PC-9 (cell line): Measurements from ENCODE around the gene C10orf62. TPM values are rescaled to one million over a fixed set of nuclear protein-coding genes. Genes with fewer than 3 reads are reported as not detected.

Source experiments
- BruUV-seq: library from RNA; stranded (reverse); fragments of 400-500 nt; replicated peaks from 2 replicates; lab custom pipeline; 2021; lab: Mats Ljungman, UMichigan
- CTCF ChIA-PET: fragments of 300-600 bp; sonication (Branson Sonifier 250); formaldehyde crosslinking; loops from one replicate; lab custom pipeline; 2022; ENCODE audit warnings: antibody characterized with exemption; lab: Charles Lee
- POLR2A ChIA-PET: fragments of 300-600 bp; sonication (Branson Sonifier 250); formaldehyde crosslinking; loops from one replicate; lab custom pipeline; 2022; ENCODE audit warnings: antibody characterized with exemption; ENCODE audit not compliant: unreplicated experiment; lab: Charles Lee
- DNase-seq, 2 experiments: peaks; one replicate each; pipeline versions ENCODE4 v3.0.0 to v3.0.0-alpha.2; 2015 to 2022; ENCODE audit warnings: mixed read lengths in 1 of 2
- H2AFZ ChIP-seq: fragments of 200-600 bp; sonication (generic); 2 replicates; pipeline ENCODE4 v1.8.1; 2017; ENCODE audit warnings: antibody characterized with exemption
- H3F3A ChIP-seq: fragments of 200-600 bp; sonication (generic); 2 replicates; pipeline ENCODE4 v1.8.1; 2017; ENCODE audit warnings: antibody characterized with exemption, mild to moderate bottlenecking, low read depth; ENCODE audit not compliant: insufficient read depth
- H3K27ac ChIP-seq: fragments of 200-600 bp; sonication (generic); 2 replicates; pipeline ENCODE4 v1.6.1; 2016; ENCODE audit warnings: mixed run types
- H3K27me3 ChIP-seq: fragments of 200-600 bp; sonication (generic); 2 replicates; pipeline ENCODE4 v1.6.1; 2016; ENCODE audit warnings: low read depth, mixed run types; ENCODE audit not compliant: insufficient read depth
- H3K36me3 ChIP-seq: fragments of 200-600 bp; sonication (generic); 2 replicates; pipeline ENCODE4 v1.6.1; 2016; ENCODE audit warnings: low read depth, mixed run types
- H3K4me1 ChIP-seq: fragments of 200-600 bp; sonication (generic); replicated peaks from 2 replicates; pipeline ENCODE4 v1.6.1; 2016; ENCODE audit warnings: mixed run types; ENCODE audit not compliant: insufficient read depth
- H3K4me2 ChIP-seq: fragments of 200-600 bp; sonication (generic); 2 replicates; pipeline ENCODE4 v1.6.1; 2017; ENCODE audit warnings: mixed run types
- H3K4me3 ChIP-seq: fragments of 200-600 bp; sonication (generic); 2 replicates; pipeline ENCODE4 v1.6.1; 2016; ENCODE audit warnings: mixed run types
- H3K79me2 ChIP-seq: fragments of 200-600 bp; sonication (generic); 2 replicates; pipeline ENCODE4 v1.6.1; 2017; ENCODE audit warnings: low read depth, mixed run types
- H3K9me2 ChIP-seq: fragments of 200-600 bp; sonication (generic); 2 replicates; pipeline ENCODE4 v1.8.1; 2017; ENCODE audit warnings: mild to moderate bottlenecking; ENCODE audit not compliant: insufficient read depth
- H3K9me3 ChIP-seq: fragments of 200-600 bp; sonication (generic); 2 replicates; pipeline ENCODE4 v1.8.1; 2016; ENCODE audit warnings: low read depth; ENCODE audit not compliant: insufficient read depth
- H4K20me1 ChIP-seq: fragments of 200-600 bp; sonication (generic); 2 replicates; pipeline ENCODE4 v1.8.1; 2017; ENCODE audit not compliant: insufficient read depth
- EZH2 ChIP-seq: fragments of 200-600 bp; sonication (generic); IDR thresholded peaks from 2 replicates; pipeline ENCODE4 v1.8.0; 2017; ENCODE audit warnings: antibody characterized with exemption, low read depth
- intact Hi-C: fragments of 100-400 bp; cut with micrococcal nuclease; formaldehyde crosslinking; loops from one replicate; pipeline ENCODE4 v1.10.0; 2022; ENCODE audit not compliant: unreplicated experiment
- total RNA-seq: library from RNA; stranded (reverse); gene quantifications from 2 replicates; pipeline ENCODE4 v1.2.3, GENCODE V29; 2021
- TF ChIP-seq, protein P1 (sequence below): fragments of 200-600 bp; sonication (generic); conservative IDR thresholded peaks from 2 replicates; pipeline ENCODE4 v1.6.1; 2017; ENCODE audit warnings: mixed run types, antibody characterized with exemption, mild to moderate bottlenecking, moderate library complexity

The C10orf62 gene
- total RNA-seq, 1 experiment from 2014 or later: 0.59 TPM

GRCh38 chr10:97584798-97585438 lies 4.6 kb upstream of the C10orf62 start:
- ChIA-PET CTCF (no interaction called here), POLR2A (interaction anchor here (0.5 kb wide), 1 partner anchor 11 kb away, joined by 3 read pairs; no protein-coding TSS in a partner anchor)
- intact Hi-C loops: no loop called here
- Histone ChIP-seq H3K4me3 (no peak overlapping the region), H3K79me2 (no peaks in the 10 kb centered on the region), H4K20me1 (no peaks in the 10 kb centered on the region), H3K27me3 (no peaks in the 10 kb centered on the region), H3K36me3 (no peaks in the 10 kb centered on the region), H2AFZ (no peak overlapping the region), H3K9me3 (no peaks in the 10 kb centered on the region), H3K9me2 (no peaks in the 10 kb centered on the region), H3K4me2 (no peak overlapping the region), H3K4me1 (no peaks in the 10 kb centered on the region), H3F3A (no peaks in the 10 kb centered on the region), H3K27ac (no peak overlapping the region)
- DNase-seq: no peak
- no TSS peak for BruUV-seq
- no peak for TF ChIP-seq EZH2
- TF ChIP-seq, protein P1, sequence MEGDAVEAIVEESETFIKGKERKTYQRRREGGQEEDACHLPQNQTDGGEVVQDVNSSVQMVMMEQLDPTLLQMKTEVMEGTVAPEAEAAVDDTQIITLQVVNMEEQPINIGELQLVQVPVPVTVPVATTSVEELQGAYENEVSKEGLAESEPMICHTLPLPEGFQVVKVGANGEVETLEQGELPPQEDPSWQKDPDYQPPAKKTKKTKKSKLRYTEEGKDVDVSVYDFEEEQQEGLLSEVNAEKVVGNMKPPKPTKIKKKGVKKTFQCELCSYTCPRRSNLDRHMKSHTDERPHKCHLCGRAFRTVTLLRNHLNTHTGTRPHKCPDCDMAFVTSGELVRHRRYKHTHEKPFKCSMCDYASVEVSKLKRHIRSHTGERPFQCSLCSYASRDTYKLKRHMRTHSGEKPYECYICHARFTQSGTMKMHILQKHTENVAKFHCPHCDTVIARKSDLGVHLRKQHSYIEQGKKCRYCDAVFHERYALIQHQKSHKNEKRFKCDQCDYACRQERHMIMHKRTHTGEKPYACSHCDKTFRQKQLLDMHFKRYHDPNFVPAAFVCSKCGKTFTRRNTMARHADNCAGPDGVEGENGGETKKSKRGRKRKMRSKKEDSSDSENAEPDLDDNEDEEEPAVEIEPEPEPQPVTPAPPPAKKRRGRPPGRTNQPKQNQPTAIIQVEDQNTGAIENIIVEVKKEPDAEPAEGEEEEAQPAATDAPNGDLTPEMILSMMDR: no peak

GRCh38 chr10:97585439-97585811 lies 4.1 kb upstream of the C10orf62 start:
- no peak overlapping the region for H3K4me2 ChIP-seq

GRCh38 chr10:97587183-97587582 lies 2.3 kb upstream of the C10orf62 start:
- Histone ChIP-seq H3K9me3 (no peaks in the 10 kb centered on the region), H3K27me3 (no peaks in the 10 kb centered on the region), H3K4me1 (no peaks in the 10 kb centered on the region), H3K27ac (no peak overlapping the region), H3K9me2 (no peaks in the 10 kb centered on the region), H4K20me1 (no peaks in the 10 kb centered on the region), H3K79me2 (no peaks in the 10 kb centered on the region), H3K4me2 (no peak overlapping the region), H2AFZ (no peak overlapping the region), H3K36me3 (no peaks in the 10 kb centered on the region), H3F3A (no peaks in the 10 kb centered on the region), H3K4me3 (no peak overlapping the region)
- intact Hi-C loops: no loop called here
- ChIA-PET CTCF (no interaction called here), POLR2A (no interaction called here)
- DNase-seq: no peak
- BruUV-seq: no TSS peak
- TF ChIP-seq EZH2: no peak
- TF ChIP-seq, protein P1: no peak

More at GRCh38 chr10:97585439-97585811, 4.1 kb upstream of the C10orf62 start:
- POLR2A ChIA-PET: no interaction called here
- Histone ChIP-seq H2AFZ (no peak overlapping the region), H4K20me1 (no peaks in the 10 kb centered on the region), H3K4me3 (no peak overlapping the region), H3F3A (no peaks in the 10 kb centered on the region), H3K4me1 (no peaks in the 10 kb centered on the region), H3K9me3 (no peaks in the 10 kb centered on the region), H3K27ac (no peak overlapping the region), H3K9me2 (no peaks in the 10 kb centered on the region), H3K27me3 (no peaks in the 10 kb centered on the region), H3K79me2 (no peaks in the 10 kb centered on the region), H3K36me3 (no peaks in the 10 kb centered on the region)
- intact Hi-C loops: no loop called here
- TF ChIP-seq, protein P1: no peak
- no peak for TF ChIP-seq EZH2
- no TSS peak for BruUV-seq
- CTCF ChIA-PET: no interaction called here
- DNase-seq: no peak
